GM18951 (cell line): ENCODE results near the gene PCSK7.

ENCODE experiments used
- POLR2A ChIP-seq: IDR thresholded peaks from 4 replicates; pipeline ENCODE4 v1.6.1; 2011; ENCODE audit warnings: mild to moderate bottlenecking; ENCODE audit not compliant: insufficient read length, insufficient read depth; ENCODE audit errors: extremely low read depth
- in situ Hi-C: fragments of 300-500 bp; cut with MboI; formaldehyde crosslinking; loops from one replicate; pipeline ENCODE4 v1.12.0; 2022; ENCODE audit warnings: low sequenced_read_pairs, mixed read lengths, inconsistent platforms; ENCODE audit not compliant: unreplicated experiment

Gene PCSK7

GRCh38 chr11:117255966-117256365 lies 24.1 kb upstream of the PCSK7 start:
- in situ Hi-C loops, result no loop called here

GRCh38 chr11:117251506-117251905 lies 19.6 kb upstream of the PCSK7 start:
- in situ Hi-C loops, result no loop called here
- TF ChIP-seq POLR2A, result no peak

More at GRCh38 chr11:117255966-117256365, 24.1 kb upstream of the PCSK7 start:
- no peak for TF ChIP-seq POLR2A

- in situ Hi-C loops, result no loop called here
- TF ChIP-seq POLR2A, result no peak
Observed at GRCh38 chr11:117249571-117249970, 17.7 kb upstream of the PCSK7 start.

- no peak for TF ChIP-seq POLR2A
- in situ Hi-C loops, result no loop called here
Observed at GRCh38 chr11:117248341-117248740, 16.5 kb upstream of the PCSK7 start.

GRCh38 chr11:117239295-117239694 lies 7.4 kb upstream of the PCSK7 start:
- in situ Hi-C loops, result no loop called here
- no peak for TF ChIP-seq POLR2A

GRCh38 chr11:117238221-117238620 lies 6.3 kb upstream of the PCSK7 start:
- in situ Hi-C loops, result no loop called here
- TF ChIP-seq POLR2A, result no peak

GRCh38 chr11:117232911-117233409 lies 1.1 kb upstream of the PCSK7 start:
- in situ Hi-C loops, result no loop called here
- no peak for TF ChIP-seq POLR2A

GRCh38 chr11:117232092-117232878 lies 412 bp upstream of the PCSK7 start, which contains the start of gene RNF214:
RNF214 (plus strand) TSS chr11:117232671; CDS start chr11:117234273, 1,602 bp downstream.
- peak; percentile 77 for TF ChIP-seq POLR2A
- in situ Hi-C loops, result no loop called here

- TF ChIP-seq POLR2A, result no peak
- in situ Hi-C loops, result no loop called here
Observed at GRCh38 chr11:117230999-117231841, 653 bp downstream of the PCSK7 start.

- TF ChIP-seq POLR2A, result no peak
- in situ Hi-C loops, result no loop called here
Observed at GRCh38 chr11:117230286-117230961, 1.4 kb downstream of the PCSK7 start.

GRCh38 chr11:117229931-117230285 lies 2.0 kb downstream of the PCSK7 start:
- TF ChIP-seq POLR2A, result no peak
- in situ Hi-C loops, result no loop called here

- in situ Hi-C loops, result no loop called here
- TF ChIP-seq POLR2A, result no peak
Observed at GRCh38 chr11:117229411-117229810, 2.5 kb downstream of the PCSK7 start.

GRCh38 chr11:117228091-117228490 lies 3.8 kb downstream of the PCSK7 start:
- in situ Hi-C loops, result no loop called here
- no peak for TF ChIP-seq POLR2A
